Aorta (tissue), 5 donors: Measurements from ENCODE around the gene ZDHHC4. TPM values are rescaled to one million over a fixed set of nuclear protein-coding genes. Genes with fewer than 3 reads are reported as not detected.

ENCODE experiments used
- ATAC-seq: fragments of 200-7000 bp; cut with Tn5 transposase; one replicate; pipeline ENCODE4 v1.9.1; 2022; ENCODE audit warnings: moderate library complexity; ENCODE audit not compliant: low FRiP score
- DNase-seq, 2 donors: peaks; one replicate each; pipeline ENCODE4 v3.0.0-alpha.2; 2020
- H3K27ac ChIP-seq, 2 donors: one replicate each; pipeline ENCODE4 v1.5.1; 2013; ENCODE audit warnings: low read length in 2 of 2, mild to moderate bottlenecking in 2 of 2, moderate library complexity in 2 of 2, control low read depth in 1 of 2, inconsistent platforms in 1 of 2, low read depth in 1 of 2
- H3K27me3 ChIP-seq, 2 donors: one replicate each; pipeline ENCODE4 v1.6.1; 2013; ENCODE audit warnings: control low read depth in 1 of 2, low read length in 1 of 2, mild to moderate bottlenecking in 1 of 2, moderate library complexity in 1 of 2; ENCODE audit not compliant: insufficient read depth in 2 of 2, control insufficient read depth in 1 of 2
- H3K36me3 ChIP-seq, 2 donors: one replicate each; pipeline ENCODE4 v1.6.1; 2013; ENCODE audit warnings: control low read depth in 1 of 2, low read length in 1 of 2, mild to moderate bottlenecking in 1 of 2; ENCODE audit not compliant: insufficient read depth in 2 of 2, control insufficient read depth in 1 of 2
- H3K4me1 ChIP-seq, 2 donors: one replicate each; pipeline ENCODE4 v1.6.1; 2013; ENCODE audit warnings: low read length in 2 of 2, control low read depth in 1 of 2, mild to moderate bottlenecking in 1 of 2, moderate library complexity in 1 of 2; ENCODE audit not compliant: insufficient read depth in 2 of 2, control insufficient read depth in 1 of 2
- H3K4me3 ChIP-seq, 2 donors: one replicate each; pipeline ENCODE4 v1.5.1; 2013; ENCODE audit warnings: low read length in 2 of 2, control low read depth in 1 of 2, mild to moderate bottlenecking in 1 of 2
- H3K9me3 ChIP-seq: one replicate; pipeline ENCODE4 v1.6.1; 2013; ENCODE audit warnings: mild to moderate bottlenecking, low read length; ENCODE audit not compliant: control insufficient read depth
- WGBS, 2 donors: extraction: QIAGEN DNeasy Blood & Tissue Kit; methylation state at CpG; one replicate each; pipeline ENCODE4 v1.1.7; 2013; 5-methylcytosine and 5-hydroxymethylcytosine counted together
- intact Hi-C, 2 donors: fragments of 100-400 bp; cut with DNase I; formaldehyde crosslinking; loops; one replicate each; pipeline versions ENCODE4 v1.14.2 to v1.15.0; 2022
- polyA plus RNA-seq, 2 donors: library from polyadenylated mRNA; stranded (reverse); fragments of 200-250 nt; gene quantifications; one replicate each; pipeline ENCODE4 v1.2.3, GENCODE V29; 2013
- total RNA-seq, 2 donors: library from RNA; stranded (reverse); fragmentation: NEBNext Ultra II Directional; extraction: Animal tissue kit (Norgen Biotek cat#: 25700); gene quantifications; one replicate each; pipeline ENCODE4 v1.2.1, GENCODE V29; 2021
- donor health status: healthy with polysubstance abuse.
- donor health status: Bipolar disorder and iron deficiency.
- donor health status: DM: no; HTN: no; CAD: no.
- donor health status: DM: no; HTN: no; CAD: no.
- donor health status: DM: yes; HTN: yes; CAD: no.

ZDHHC4 gene
- total and polyA plus RNA-seq, 4 donors = 33.8 to 49.8 (median 42.5) TPM

- no peaks in the 10 kb centered on the region for H3K36me3 ChIP-seq
- H3K4me3 ChIP-seq = peak overlapping the region in 1 of 2 donors; percentile 14
- intact Hi-C loops = no loop called here
- no peak for DNase-seq
- no peaks in the 10 kb centered on the region for H3K4me1 ChIP-seq
- no peak overlapping the region for H3K27ac ChIP-seq
- WGBS, 2 donors = 1 to 2% methylated on average over 50 to 56 of the region's 56 CpGs
- H3K9me3 ChIP-seq = no peaks in the 10 kb centered on the region
- ATAC-seq = no peak
- no peaks in the 10 kb centered on the region for H3K27me3 ChIP-seq
These were observed 40.7 kb upstream of the ZDHHC4 start for GRCh38 chr7:6536262-6537260.

GRCh38 chr7:6542368-6542767 is 34.9 kb upstream of the ZDHHC4 start:
- no peak for DNase-seq
- Histone ChIP-seq H3K9me3 (no peaks in the 10 kb centered on the region), H3K4me3 (no peak overlapping the region), H3K27ac (no peak overlapping the region), H3K36me3 (no peaks in the 10 kb centered on the region), H3K27me3 (no peaks in the 10 kb centered on the region), H3K4me1 (no peaks in the 10 kb centered on the region)
- ATAC-seq = no peak
- 93 to 100% methylated on average over 1 of the region's 1 CpG for WGBS, 2 donors
- intact Hi-C loops = no loop called here

DNA sequence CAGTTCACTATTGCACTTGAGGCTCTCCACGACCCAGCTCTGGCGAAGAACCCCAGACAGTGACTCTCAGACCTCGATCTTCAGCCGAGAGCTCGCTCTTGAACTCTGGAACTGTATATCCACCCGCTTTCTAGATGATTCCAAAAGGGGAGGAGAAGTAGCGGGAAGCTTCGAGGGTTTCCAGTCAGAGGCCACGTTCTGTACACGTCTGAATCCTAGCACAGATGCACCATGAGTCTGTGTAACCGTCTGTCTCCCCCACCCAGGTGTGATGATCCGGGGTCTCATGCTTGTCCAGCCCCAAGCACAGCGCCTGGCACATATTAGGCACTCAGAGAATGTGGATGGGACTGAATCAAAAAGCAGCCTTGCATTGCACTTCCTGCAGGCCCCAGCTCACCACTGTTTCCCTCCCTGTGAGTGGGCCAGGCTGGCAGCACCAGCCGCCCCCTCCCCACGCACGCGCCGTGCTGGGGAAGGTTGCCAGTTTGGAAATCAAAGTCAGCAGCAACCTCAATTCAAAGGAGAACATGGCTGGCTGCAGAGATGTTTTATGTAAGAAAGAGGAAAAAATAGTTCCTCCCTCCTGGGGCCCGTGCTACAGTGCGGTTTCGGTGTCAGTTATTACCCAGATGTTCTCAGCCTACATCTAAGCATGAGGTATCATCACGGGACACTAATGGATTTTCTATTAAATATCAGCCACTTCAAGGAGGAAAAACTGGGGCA is 31.7 kb upstream of the ZDHHC4 start:
- ATAC-seq (no peak), DNase-seq (no peak)
- Histone ChIP-seq H3K27ac (no peak overlapping the region), H3K9me3 (no peaks in the 10 kb centered on the region), H3K4me1 (no peaks in the 10 kb centered on the region), H3K36me3 (no peaks in the 10 kb centered on the region), H3K27me3 (no peaks in the 10 kb centered on the region), H3K4me3 (no peak overlapping the region)
- WGBS, 2 donors = 79 to 84% methylated on average over 22 of the region's 22 CpGs
- intact Hi-C loops = no loop called here

DNA sequence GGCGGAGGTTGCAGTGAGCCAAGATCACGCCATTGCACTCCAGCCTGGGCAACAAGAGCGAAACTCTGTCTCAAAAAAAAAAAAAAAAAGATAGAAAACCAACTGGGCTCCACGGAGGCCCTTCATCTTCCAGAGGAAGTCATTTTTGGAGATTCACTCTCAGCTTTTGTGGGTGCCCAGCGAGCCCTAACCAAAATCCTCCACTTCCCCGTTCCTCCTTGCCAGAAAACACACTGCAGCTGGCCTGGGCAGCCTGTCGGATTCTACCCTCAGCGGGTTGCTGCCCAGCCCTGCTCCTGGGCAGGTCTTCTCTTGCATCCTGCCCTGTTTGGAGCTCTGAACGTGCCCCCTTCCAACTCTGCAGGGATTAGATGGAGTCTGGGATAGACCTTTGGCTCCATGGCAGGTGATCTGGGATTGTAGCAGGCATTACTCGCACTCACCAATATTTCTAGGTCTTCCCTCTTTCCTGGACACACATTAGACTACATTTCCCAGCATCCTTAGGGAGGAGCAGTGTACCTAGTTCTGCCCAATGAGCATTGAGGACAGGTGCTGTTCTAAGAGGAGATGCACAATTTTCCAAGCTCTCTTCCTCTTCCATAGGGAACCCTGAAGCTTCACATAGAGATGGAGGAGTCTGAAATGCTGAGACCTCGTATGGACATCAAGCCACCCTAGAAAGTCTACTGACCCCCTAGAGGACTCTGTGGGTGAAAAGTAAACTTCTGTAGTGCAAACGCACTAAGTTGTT is 30.6 kb upstream of the ZDHHC4 start:
- 81 to 86% methylated on average over 10 to 12 of the region's 12 CpGs for WGBS, 2 donors
- ATAC-seq (no peak), DNase-seq (no peak)
- Histone ChIP-seq H3K27ac (no peak overlapping the region), H3K4me1 (no peaks in the 10 kb centered on the region), H3K36me3 (no peaks in the 10 kb centered on the region), H3K9me3 (no peaks in the 10 kb centered on the region), H3K4me3 (no peak overlapping the region), H3K27me3 (no peaks in the 10 kb centered on the region)
- intact Hi-C loops = no loop called here

- DNase-seq = no peak
- no peak for ATAC-seq
- no peaks in the 10 kb centered on the region for H3K9me3 ChIP-seq
- no peaks in the 10 kb centered on the region for H3K27me3 ChIP-seq
- H3K4me1 ChIP-seq = no peaks in the 10 kb centered on the region
- WGBS, 2 donors = 90 to 97% methylated on average over 1 of the region's 1 CpG
- intact Hi-C loops = no loop called here
- H3K36me3 ChIP-seq = no peaks in the 10 kb centered on the region
- H3K4me3 ChIP-seq = no peak overlapping the region
- no peak overlapping the region for H3K27ac ChIP-seq
These were observed 29.9 kb upstream of the ZDHHC4 start for GRCh38 chr7:6547400-6547799.

DNA sequence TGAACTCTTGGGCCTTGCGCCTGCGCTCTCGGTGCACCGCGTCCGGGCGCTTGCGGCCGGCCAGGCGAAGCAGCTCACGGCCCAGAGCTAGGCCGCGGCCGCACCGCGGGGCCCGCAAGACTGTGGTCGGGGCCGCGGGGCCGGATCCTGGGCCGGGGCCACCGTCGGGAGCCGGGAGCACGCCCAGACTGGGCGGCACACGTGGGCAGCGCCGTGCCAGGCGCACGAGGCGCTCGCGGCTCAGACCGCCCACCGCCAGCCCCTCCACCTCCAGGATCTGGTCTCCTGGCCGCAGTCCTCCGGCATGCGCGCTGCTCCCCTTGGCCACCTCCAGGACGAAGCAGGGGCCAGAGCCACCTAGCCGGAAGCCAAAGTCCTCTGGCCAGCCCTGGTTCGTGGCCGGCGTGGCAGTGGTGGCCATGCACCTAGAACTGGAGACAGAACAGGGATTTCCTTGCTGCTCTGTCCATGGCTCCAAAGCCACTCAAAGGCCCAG is 26.2 kb upstream of the ZDHHC4 start, which contains the start of gene GRID2IP:
GRID2IP (minus strand) TSS at position 446 of the 496 bp plus-strand sequence; CDS start at position 421, 25 bp downstream.
- no peak for DNase-seq
- Histone ChIP-seq H3K4me3 (no peak within 1 kb of the TSS), H3K27me3 (no peaks in the 10 kb centered on the region), H3K27ac (no peak within 1 kb of the TSS), H3K9me3 (no peaks in the 10 kb centered on the region), H3K36me3 (no peaks in the 10 kb centered on the region), H3K4me1 (no peaks in the 10 kb centered on the region)
- no peak for ATAC-seq
- 72 to 77% methylated on average over 45 to 46 of the region's 46 CpGs for WGBS, 2 donors
- intact Hi-C loops = no loop called here

GRCh38 chr7:6553448-6554044 is 23.7 kb upstream of the ZDHHC4 start:
- WGBS, 2 donors = 77 to 79% methylated on average over 7 of the region's 7 CpGs
- no peaks in the 10 kb centered on the region for H3K36me3 ChIP-seq
- no peaks in the 10 kb centered on the region for H3K4me1 ChIP-seq
- H3K9me3 ChIP-seq = no peaks in the 10 kb centered on the region
- intact Hi-C loops = no loop called here
- no peak overlapping the region for H3K4me3 ChIP-seq
- no peak overlapping the region for H3K27ac ChIP-seq
- ATAC-seq (no peak), DNase-seq (no peak)
- H3K27me3 ChIP-seq = no peaks in the 10 kb centered on the region

DNA sequence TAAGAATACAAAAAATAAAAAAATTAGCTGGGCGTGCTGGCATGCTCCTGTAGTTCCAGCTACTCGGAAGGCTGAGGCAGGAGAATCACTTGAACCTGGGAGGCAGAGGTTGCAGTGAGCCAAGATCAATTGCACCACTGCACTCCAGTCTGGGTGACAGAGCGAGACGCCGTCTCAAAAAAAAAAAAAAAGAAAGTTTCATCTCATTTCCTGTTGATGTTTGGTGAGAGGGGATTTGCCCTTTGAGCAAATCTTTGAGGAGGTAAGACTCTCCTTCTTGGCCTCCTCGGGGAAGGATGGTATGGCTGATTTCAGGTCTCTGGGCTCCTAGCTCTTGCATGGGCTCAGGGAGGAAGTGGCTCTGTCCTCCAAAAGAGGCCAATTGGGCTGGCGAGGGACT is 22.4 kb upstream of the ZDHHC4 start:
- Histone ChIP-seq H3K27ac (no peak overlapping the region), H3K9me3 (no peaks in the 10 kb centered on the region), H3K27me3 (no peaks in the 10 kb centered on the region), H3K36me3 (no peaks in the 10 kb centered on the region), H3K4me3 (no peak overlapping the region), H3K4me1 (no peaks in the 10 kb centered on the region)
- DNase-seq (no peak), ATAC-seq (no peak)
- WGBS, 2 donors = 87 to 89% methylated on average over 7 of the region's 7 CpGs
- intact Hi-C loops = no loop called here
